C4-2B (cell line): ENCODE data around the gene KRTAP5-8.

ENCODE experiments used
- CTCF ChIP-seq: fragments of 450-650 bp; conservative IDR thresholded peaks from 2 replicates; pipeline ENCODE4 v1.5.1; 2017; ENCODE audit warnings: mild to moderate bottlenecking
- ZFX ChIP-seq: fragments of 450-650 bp; IDR thresholded peaks from 2 replicates; pipeline ENCODE4 v1.6.1; 2017

GRCh38 chr11:71572811-71573210 lies 35.0 kb downstream of the KRTAP5-8 start:
- TF ChIP-seq CTCF: no peak
- TF ChIP-seq ZFX: no peak
